Body of pancreas (tissue), 4 donors: ENCODE results near the gene ZDHHC13. TPM values are rescaled to one million over a fixed set of nuclear protein-coding genes. Genes with fewer than 3 reads are reported as not detected.

Experiments used
- ATAC-seq: fragments of 150-250 bp; one replicate; pipeline ENCODE4 v1.9.1; 2016
- DNase-seq, 4 donors: peaks; one replicate each; pipeline ENCODE4 v3.0.0-alpha.2; 2019
- H3K27ac ChIP-seq, 4 donors: fragments of 200-600 bp; sonication (generic); 1 replicate in 3 of 4; 2 replicates in 1 of 4; pipeline versions ENCODE4 v1.5.1 to v1.6.1; 2016 to 2019; ENCODE audit warnings: mild to moderate bottlenecking in 1 of 4, mixed read lengths in 1 of 4, moderate library complexity in 1 of 4
- H3K27me3 ChIP-seq, 2 donors: fragments of 200-600 bp; sonication (generic); one replicate each; pipeline ENCODE4 v1.6.0; 2016; ENCODE audit warnings: mild to moderate bottlenecking in 1 of 2
- H3K36me3 ChIP-seq, 2 donors: fragments of 200-600 bp; sonication (generic); replicated peaks in 1 of 2; 2 replicates each; pipeline ENCODE4 v1.5.1; 2016; ENCODE audit warnings: low read depth in 2 of 2; ENCODE audit not compliant: insufficient read depth in 1 of 2
- H3K4me1 ChIP-seq: fragments of 200-600 bp; sonication (generic); one replicate; pipeline ENCODE4 v1.6.0; 2016
- H3K4me3 ChIP-seq, 2 donors: fragments of 200-600 bp; sonication (generic); 1 replicate in 1 of 2; 2 replicates in 1 of 2; pipeline ENCODE4 v1.5.1; 2016 to 2019
- H3K9me3 ChIP-seq, 3 donors: fragments of 200-600 bp; sonication (generic); 1 replicate in 2 of 3; 2 replicates in 1 of 3; pipeline ENCODE4 v1.5.1; 2016
- POLR2A ChIP-seq, 3 donors: fragments of 450-650 bp; IDR thresholded peaks; one replicate each; pipeline ENCODE4 v1.6.1; 2016; ENCODE audit warnings: antibody characterized with exemption in 3 of 3, mild to moderate bottlenecking in 2 of 3
- WGBS, 2 donors: methylation state at CpG; one replicate each; pipeline ENCODE4 v1.1.5; 2017; 5-methylcytosine and 5-hydroxymethylcytosine counted together
- intact Hi-C: fragments of 100-400 bp; cut with DNase I; formaldehyde crosslinking; loops from one replicate; pipeline ENCODE4 v1.15.1; 2023
- total RNA-seq, 2 donors: library from RNA; depleted of rRNA; stranded (reverse); fragments of >200 nt; gene quantifications; one replicate each; pipeline ENCODE4 v1.1.0, GENCODE V29; 2016
- TF ChIP-seq, protein P1 (sequence below), 7 experiments: fragments of 450-650 bp in 4 of 7; fragments of 200-600 bp in 3 of 7; sonication (generic) in 3 of 7; IDR thresholded peaks; one replicate each; pipeline ENCODE4 v1.5.1; 2016 to 2019; ENCODE audit warnings: antibody characterized with exemption in 7 of 7

ZDHHC13 gene
- total RNA-seq, 2 donors from 2014 or later: 12.2 to 16.9 TPM

DNA sequence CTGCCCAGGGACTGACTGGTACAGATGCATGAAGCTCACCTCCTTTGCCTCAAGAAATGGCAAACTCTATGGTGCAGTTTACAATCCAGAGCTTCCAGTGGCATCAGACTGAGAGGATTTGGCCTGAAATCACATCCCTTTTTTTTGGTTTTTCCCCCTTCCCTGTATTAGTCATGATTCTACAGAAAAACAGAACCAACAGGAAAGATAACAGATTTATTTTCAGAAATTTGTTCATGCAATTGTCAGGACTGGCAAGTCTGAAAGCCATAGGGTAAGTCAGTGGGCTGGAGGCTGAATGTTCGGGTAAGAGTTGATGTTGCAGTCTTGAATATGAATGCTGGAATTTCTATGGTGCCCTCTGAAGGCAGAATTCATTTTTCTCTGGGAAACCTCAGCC lies 12.0 kb upstream of the ZDHHC13 start:
- Histone ChIP-seq H3K27me3 (no peaks in the 10 kb centered on the region), H3K36me3 (no peaks in the 10 kb centered on the region), H3K27ac (no peak overlapping the region), H3K9me3 (no peaks in the 10 kb centered on the region), H3K4me1 (peaks cover 22% of the 10 kb centered on the region), H3K4me3 (no peak overlapping the region)
- intact Hi-C loops: no loop called here
- WGBS, 2 donors: 88 to 93% methylated on average over 1 of the region's 1 CpG
- DNase-seq: no peak
- TF ChIP-seq POLR2A (IDR thresholded peaks at IDR 0.05): no peak
- TF ChIP-seq, protein P1, sequence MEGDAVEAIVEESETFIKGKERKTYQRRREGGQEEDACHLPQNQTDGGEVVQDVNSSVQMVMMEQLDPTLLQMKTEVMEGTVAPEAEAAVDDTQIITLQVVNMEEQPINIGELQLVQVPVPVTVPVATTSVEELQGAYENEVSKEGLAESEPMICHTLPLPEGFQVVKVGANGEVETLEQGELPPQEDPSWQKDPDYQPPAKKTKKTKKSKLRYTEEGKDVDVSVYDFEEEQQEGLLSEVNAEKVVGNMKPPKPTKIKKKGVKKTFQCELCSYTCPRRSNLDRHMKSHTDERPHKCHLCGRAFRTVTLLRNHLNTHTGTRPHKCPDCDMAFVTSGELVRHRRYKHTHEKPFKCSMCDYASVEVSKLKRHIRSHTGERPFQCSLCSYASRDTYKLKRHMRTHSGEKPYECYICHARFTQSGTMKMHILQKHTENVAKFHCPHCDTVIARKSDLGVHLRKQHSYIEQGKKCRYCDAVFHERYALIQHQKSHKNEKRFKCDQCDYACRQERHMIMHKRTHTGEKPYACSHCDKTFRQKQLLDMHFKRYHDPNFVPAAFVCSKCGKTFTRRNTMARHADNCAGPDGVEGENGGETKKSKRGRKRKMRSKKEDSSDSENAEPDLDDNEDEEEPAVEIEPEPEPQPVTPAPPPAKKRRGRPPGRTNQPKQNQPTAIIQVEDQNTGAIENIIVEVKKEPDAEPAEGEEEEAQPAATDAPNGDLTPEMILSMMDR (IDR thresholded peaks at IDR 0.05): no peak
- no peak for ATAC-seq

DNA sequence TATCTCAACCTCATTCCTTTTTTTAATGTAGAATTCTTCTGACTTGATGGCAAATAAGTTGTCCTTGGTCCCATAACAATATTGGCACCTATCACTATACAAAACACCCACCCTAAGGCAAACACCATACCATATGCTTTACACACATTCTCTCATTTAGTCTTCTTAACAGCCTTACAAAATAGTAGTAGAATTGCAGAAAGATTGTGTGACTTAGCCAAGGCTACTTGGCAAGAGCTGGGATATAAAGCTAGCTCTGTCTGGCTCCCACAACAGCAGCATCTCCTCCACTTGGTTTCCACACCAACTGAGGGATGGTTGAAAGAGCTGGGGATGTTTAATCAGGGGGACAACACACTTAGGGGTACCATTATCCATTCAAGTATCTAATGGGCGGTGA lies 9.8 kb upstream of the ZDHHC13 start:
- H3K27ac ChIP-seq: no peak overlapping the region
- no peaks in the 10 kb centered on the region for H3K36me3 ChIP-seq
- H3K4me3 ChIP-seq: no peak overlapping the region
- DNase-seq (no peak), ATAC-seq (no peak)
- TF ChIP-seq POLR2A (IDR thresholded peaks at IDR 0.05): no peak
- TF ChIP-seq, protein P1 (IDR thresholded peaks at IDR 0.05): no peak
- H3K9me3 ChIP-seq: no peaks in the 10 kb centered on the region
- H3K4me1 ChIP-seq: peaks cover 24% of the 10 kb centered on the region
- intact Hi-C loops: no loop called here
- no peaks in the 10 kb centered on the region for H3K27me3 ChIP-seq
- WGBS, 2 donors: 95 to 100% methylated on average over 1 of the region's 1 CpG

DNA sequence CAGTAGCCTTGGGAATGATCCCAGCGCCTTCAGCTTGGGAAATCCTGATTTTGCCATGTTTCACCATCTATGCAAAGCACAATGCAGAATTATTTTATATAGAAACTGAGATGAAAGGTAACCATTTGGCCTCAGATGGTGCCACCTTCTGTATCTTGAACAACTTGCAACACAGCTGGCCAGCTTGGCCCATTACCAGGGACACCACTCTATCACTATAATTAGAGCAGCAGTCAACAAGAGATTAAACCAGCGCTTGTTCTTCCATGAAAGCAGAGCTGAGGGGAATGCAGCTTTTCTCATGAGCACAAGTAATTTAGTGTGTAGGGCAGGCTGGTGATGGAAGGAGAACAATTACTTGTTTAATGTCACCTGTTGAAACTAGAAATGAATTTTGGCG lies 6.7 kb upstream of the ZDHHC13 start:
- no peak for TF ChIP-seq POLR2A (IDR thresholded peaks at IDR 0.05)
- TF ChIP-seq, protein P1 (IDR thresholded peaks at IDR 0.05): peak in 2 of 7 experiments; percentile 20 to 23
- Histone ChIP-seq H3K27ac (no peak overlapping the region), H3K4me3 (no peak overlapping the region), H3K27me3 (no peaks in the 10 kb centered on the region), H3K36me3 (no peaks in the 10 kb centered on the region), H3K4me1 (peaks cover 9% of the 10 kb centered on the region), H3K9me3 (no peaks in the 10 kb centered on the region)
- intact Hi-C loops: no loop called here
- ATAC-seq (peak; percentile 69), DNase-seq (peak; percentile 52 to 81 (median 62))
- WGBS, 2 donors: 29 to 45% methylated on average over 3 of the region's 3 CpGs

DNA sequence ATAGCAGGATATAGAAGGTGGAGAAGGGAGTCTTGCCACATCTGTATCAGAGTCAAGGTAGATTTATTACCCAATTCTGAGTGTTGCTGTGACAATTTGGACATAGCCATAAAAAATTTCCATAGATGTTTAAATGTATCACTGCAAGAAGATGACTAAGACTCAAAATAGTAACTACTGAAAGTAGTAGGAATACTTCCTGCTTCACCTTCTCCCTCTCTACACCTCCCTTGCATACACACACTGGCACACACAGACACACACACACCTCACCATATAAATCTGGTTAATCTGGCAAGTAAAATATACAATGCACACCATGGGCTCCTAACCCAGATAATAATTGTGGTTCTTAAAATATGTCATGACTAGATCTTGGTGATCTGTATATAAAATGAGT lies 5.2 kb upstream of the ZDHHC13 start:
- intact Hi-C loops: no loop called here
- TF ChIP-seq, protein P1 (IDR thresholded peaks at IDR 0.05): no peak
- no peak for TF ChIP-seq POLR2A (IDR thresholded peaks at IDR 0.05)
- Histone ChIP-seq H3K4me1 (peaks cover 14% of the 10 kb centered on the region), H3K27me3 (no peaks in the 10 kb centered on the region), H3K36me3 (no peaks in the 10 kb centered on the region), H3K27ac (no peak overlapping the region), H3K4me3 (no peak overlapping the region), H3K9me3 (no peaks in the 10 kb centered on the region)
- DNase-seq: no peak
- no peak for ATAC-seq

DNA sequence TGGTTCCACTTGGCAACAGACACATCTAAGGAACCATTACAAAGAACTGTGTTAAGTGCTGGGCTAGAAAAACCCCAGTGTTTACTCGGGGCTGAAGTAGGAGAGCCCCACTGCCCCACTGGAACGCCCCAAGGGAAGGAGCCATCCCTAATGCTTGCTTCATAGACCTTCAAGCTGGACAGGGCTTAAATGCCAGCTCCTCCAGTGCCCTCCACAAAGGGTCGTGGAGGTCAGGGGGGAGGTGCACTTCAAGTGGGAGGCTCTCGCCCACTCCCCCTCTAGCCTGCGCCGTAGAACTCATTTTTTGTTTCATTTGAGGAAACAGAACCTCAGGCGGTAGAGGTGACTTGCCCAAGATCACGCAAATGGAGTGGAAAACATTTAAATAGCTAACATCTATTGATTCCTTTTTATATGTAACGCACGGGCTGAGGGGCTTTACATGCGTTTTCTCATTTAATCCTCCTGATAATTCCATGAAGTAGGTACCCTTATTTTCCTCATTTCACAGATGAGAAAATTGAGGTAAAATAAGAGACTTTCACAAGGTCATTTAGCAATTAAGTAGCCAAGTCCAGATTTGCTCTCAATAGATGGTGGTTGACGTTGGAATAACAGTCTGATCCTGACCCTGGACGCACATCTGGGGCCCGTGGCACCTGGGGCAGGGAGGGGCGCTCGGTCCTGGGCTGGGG lies 545 bp upstream of the ZDHHC13 start:
- ATAC-seq (no peak), DNase-seq (no peak)
- intact Hi-C loops: no loop called here
- no peaks in the 10 kb centered on the region for H3K9me3 ChIP-seq
- H3K4me1 ChIP-seq: peaks cover 24% of the 10 kb centered on the region
- peak overlapping the region in 3 of 4 donors; percentile 65 to 84 (median 81) for H3K27ac ChIP-seq
- H3K27me3 ChIP-seq: no peaks in the 10 kb centered on the region
- WGBS, 2 donors: 25 to 26% methylated on average over 14 to 16 of the region's 16 CpGs
- no peaks in the 10 kb centered on the region for H3K36me3 ChIP-seq
- TF ChIP-seq, protein P1 (IDR thresholded peaks at IDR 0.05): no peak
- TF ChIP-seq POLR2A (IDR thresholded peaks at IDR 0.05): no peak
- H3K4me3 ChIP-seq: peak overlapping the region; percentile 8 to 74
